GM19328 (cell line): ENCODE data around the gene FZD2.
"Not testable (repeated sequence)": the region's sequence is repeated elsewhere in the genome, so short reads cannot be mapped to it uniquely, and the experiment has no call there.

Source experiments
- ATAC-seq: cut with Tn5 transposase; IDR thresholded peaks from one replicate; pipeline ENCODE4 v1.9.1; 2021; ENCODE audit warnings: mild to moderate bottlenecking, moderate library complexity; ENCODE audit not compliant: unreplicated experiment

The FZD2 gene

GRCh38 chr17:44546671-44547606 is 10.3 kb upstream of the FZD2 start:
- no peak for ATAC-seq

GRCh38 chr17:44547625-44548267 is 9.5 kb upstream of the FZD2 start:
- ATAC-seq, result no peak

- ATAC-seq, result no peak
These were observed 8.7 kb upstream of the FZD2 start for GRCh38 chr17:44548376-44549230.

GRCh38 chr17:44549686-44550085 is 7.6 kb upstream of the FZD2 start:
- no peak for ATAC-seq

- no peak for ATAC-seq
These were observed 4.9 kb upstream of the FZD2 start for GRCh38 chr17:44552361-44552760.

GRCh38 chr17:44555099-44555498 is 2.2 kb upstream of the FZD2 start:
- no peak for ATAC-seq

GRCh38 chr17:44556166-44556831 is 985 bp upstream of the FZD2 start:
- no peak for ATAC-seq

- no peak for ATAC-seq
These were observed 484 bp downstream of the FZD2 start for GRCh38 chr17:44557651-44558285.

- ATAC-seq, result no peak
These were observed 1.0 kb downstream of the FZD2 start for GRCh38 chr17:44558334-44558709.

GRCh38 chr17:44558710-44559633 is 1.7 kb downstream of the FZD2 start:
- no peak for ATAC-seq

- ATAC-seq, result no peak
These were observed 2.6 kb downstream of the FZD2 start for GRCh38 chr17:44559634-44560554.

- no peak for ATAC-seq
These were observed 3.9 kb downstream of the FZD2 start for GRCh38 chr17:44561237-44561623.

- no peak for ATAC-seq
These were observed 7.1 kb downstream of the FZD2 start for GRCh38 chr17:44564429-44564828.

- no peak for ATAC-seq
These were observed 8.7 kb downstream of the FZD2 start for GRCh38 chr17:44565866-44566443.

- not testable (repeated sequence) for ATAC-seq
These were observed 11.1 kb downstream of the FZD2 start for GRCh38 chr17:44568311-44568944.

- no peak for ATAC-seq
These were observed 11.9 kb downstream of the FZD2 start for GRCh38 chr17:44568945-44569858.
